Neuron (in vitro differentiated cells): Measurements from ENCODE around the gene IL17RB.

Source experiments
- H2AFZ ChIP-seq: one replicate; pipeline ENCODE4 v1.6.1; 2013; ENCODE audit warnings: low read depth, mild to moderate bottlenecking, inconsistent platforms, low read length, moderate library complexity
- H3K27me3 ChIP-seq: one replicate; pipeline ENCODE4 v1.6.1; 2013; ENCODE audit warnings: low read length; ENCODE audit not compliant: insufficient read depth
- H3K36me3 ChIP-seq: one replicate; pipeline ENCODE4 v1.6.1; 2013; ENCODE audit warnings: low read length; ENCODE audit not compliant: insufficient read depth
- H3K4me1 ChIP-seq: one replicate; pipeline ENCODE4 v1.6.1; 2013; ENCODE audit warnings: low read length; ENCODE audit not compliant: insufficient read depth
- H3K4me3 ChIP-seq: 2 replicates; pipeline ENCODE4 v1.5.1; 2013; ENCODE audit warnings: mild to moderate bottlenecking, low read length, moderate library complexity
- H3K9me3 ChIP-seq: one replicate; pipeline ENCODE4 v1.6.1; 2013; ENCODE audit warnings: low read length

IL17RB gene, protein sequence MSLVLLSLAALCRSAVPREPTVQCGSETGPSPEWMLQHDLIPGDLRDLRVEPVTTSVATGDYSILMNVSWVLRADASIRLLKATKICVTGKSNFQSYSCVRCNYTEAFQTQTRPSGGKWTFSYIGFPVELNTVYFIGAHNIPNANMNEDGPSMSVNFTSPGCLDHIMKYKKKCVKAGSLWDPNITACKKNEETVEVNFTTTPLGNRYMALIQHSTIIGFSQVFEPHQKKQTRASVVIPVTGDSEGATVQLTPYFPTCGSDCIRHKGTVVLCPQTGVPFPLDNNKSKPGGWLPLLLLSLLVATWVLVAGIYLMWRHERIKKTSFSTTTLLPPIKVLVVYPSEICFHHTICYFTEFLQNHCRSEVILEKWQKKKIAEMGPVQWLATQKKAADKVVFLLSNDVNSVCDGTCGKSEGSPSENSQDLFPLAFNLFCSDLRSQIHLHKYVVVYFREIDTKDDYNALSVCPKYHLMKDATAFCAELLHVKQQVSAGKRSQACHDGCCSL

DNA sequence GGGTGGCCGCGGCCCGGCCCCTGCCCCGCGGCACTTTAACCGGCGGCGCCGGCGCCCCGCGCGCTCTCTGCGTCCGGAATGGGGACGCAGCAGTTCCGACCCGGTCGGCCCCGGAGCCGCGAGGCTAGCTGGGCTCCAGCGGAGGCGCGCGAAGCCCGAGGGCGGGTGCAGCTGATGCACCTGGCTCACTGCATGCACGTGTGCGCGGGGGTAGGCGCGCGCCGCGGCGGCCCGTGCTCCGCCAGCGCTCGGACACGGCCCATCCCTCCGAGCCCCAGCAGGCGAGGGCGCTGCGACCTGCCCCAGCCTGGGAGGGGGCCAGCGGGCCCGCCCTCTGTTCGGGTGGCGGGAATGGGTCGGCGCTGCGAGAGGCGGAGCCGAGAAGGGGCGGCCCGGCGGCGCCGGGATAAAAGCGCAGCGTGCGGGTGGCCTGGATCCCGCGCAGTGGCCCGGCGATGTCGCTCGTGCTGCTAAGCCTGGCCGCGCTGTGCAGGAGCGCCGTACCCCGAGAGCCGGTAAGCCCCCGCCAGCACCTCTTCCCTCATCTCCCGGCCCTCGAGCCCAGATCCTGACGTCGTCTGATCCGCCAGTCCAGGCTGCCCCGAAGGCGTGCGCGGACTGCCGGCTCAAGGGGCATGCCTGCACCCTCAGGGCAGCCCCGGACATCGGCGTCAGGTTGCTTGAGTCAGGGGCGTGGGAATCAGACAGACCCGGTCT is at the start of gene IL17RB, which contains the start of gene CHDH:
Gene IL17RB (plus strand): TSS at position 435 of the 717 bp plus-strand sequence. CDS start 21 bp downstream, at position 456.
Gene CHDH (minus strand): TSS at position 286 of the 717 bp plus-strand sequence. CDS start 22,411 bp downstream, outside the sequence.
- Histone ChIP-seq H3K9me3 (no peaks in the 10 kb centered on the region), H3K4me1 (peaks cover 5% of the 10 kb centered on the region), H3K4me3 (peak within 1 kb of the TSS; percentile 61), H3K36me3 (no peaks in the 10 kb centered on the region), H2AFZ (peak within 1 kb of the TSS; percentile 97), H3K27me3 (peaks cover 2% of the 10 kb centered on the region)

DNA sequence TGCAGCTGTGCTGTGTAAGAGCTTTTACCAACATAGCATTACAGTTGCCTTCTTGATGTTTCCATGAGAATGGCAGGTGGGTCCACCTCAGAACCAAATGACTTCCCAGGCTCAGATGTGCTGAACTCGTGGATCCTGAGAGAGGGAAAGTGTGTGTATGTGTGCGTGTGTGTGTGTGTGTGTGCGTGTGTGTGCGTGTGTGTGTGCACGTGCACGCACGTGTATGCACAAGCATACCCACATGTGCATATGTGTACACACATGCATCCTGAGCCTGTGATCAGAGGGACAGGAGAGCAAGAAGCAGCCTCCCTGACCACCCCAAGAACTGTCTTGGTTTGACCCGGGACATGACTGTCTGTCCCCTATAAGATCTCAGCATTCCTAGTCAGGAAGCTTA is 48.2 kb upstream of the IL17RB start:
- H3K9me3 ChIP-seq = no peaks in the 10 kb centered on the region
- no peak overlapping the region for H2AFZ ChIP-seq
- no peaks in the 10 kb centered on the region for H3K36me3 ChIP-seq
- no peak overlapping the region for H3K4me3 ChIP-seq
- H3K4me1 ChIP-seq = peaks cover 20% of the 10 kb centered on the region
- no peaks in the 10 kb centered on the region for H3K27me3 ChIP-seq

DNA sequence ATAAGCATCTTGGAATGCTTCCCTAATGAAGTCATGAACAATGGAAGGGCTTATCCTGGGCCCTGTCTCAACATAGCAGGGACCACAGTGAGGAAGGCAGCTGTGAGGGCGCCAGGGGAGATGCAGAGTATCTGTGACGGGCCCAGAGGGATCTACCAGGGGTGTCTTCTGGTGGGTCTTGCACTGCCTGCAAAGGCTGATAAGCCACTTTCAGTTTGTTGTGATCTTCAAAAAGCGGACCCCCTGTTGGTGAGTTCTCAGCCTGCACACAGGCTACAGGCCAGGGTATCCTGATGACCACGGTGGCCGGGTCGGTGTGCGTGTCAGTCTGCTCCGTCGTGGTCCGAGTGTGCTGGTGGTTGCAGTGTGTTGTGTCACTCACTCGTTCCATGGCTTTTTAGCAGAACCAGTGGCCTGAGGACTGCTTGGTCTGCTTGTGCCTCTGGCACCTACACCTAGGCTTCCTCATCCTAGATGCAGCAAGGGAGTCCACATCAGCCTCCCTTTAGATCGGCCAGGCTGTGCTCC is 47.0 kb upstream of the IL17RB start:
- H3K4me1 ChIP-seq = peaks cover 17% of the 10 kb centered on the region
- H3K9me3 ChIP-seq = no peaks in the 10 kb centered on the region
- H3K27me3 ChIP-seq = no peaks in the 10 kb centered on the region
- H2AFZ ChIP-seq = no peak overlapping the region
- no peak overlapping the region for H3K4me3 ChIP-seq
- no peaks in the 10 kb centered on the region for H3K36me3 ChIP-seq

DNA sequence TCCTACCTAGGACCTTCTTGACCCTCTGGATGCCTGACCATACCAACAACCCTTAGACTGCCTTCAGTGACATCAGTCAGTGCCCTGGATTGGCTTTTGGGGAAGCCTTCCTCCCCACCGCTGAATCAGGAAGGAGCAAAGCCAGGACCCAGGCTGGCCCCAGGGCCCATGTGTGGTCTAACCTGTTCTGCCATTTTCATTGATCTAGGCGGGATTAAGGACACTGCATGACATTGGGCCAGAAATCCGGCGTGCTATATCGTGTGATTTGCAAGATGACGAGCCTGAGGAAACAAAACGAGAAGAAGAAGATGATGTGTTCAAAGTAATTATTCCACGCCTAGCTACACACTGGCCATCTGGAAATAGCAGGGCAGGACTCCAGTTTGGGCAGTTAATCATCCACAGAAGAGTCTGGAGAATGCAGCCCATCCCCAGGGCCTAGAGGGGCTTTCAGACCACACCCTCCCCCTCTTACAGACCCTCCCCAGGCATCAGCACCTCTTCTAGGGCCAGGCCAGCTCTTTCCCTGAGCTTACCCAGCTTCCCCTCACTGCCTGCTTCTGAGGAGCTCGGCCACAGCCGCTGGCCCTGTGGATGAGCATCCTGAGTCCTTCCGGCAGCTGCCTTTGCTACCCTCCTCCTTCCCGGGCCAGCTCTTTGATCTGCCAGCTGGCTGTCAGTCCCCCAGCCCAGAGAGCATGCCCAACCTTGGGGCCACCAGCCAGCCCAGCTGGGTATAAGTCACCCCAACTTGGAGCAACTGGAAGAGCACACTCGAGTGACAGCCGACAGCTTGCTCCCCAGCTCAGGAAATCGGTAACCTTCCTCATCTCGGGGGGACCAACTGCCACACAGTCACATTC is 46.1 kb upstream of the IL17RB start:
- H2AFZ ChIP-seq = no peak overlapping the region
- H3K36me3 ChIP-seq = no peaks in the 10 kb centered on the region
- no peaks in the 10 kb centered on the region for H3K9me3 ChIP-seq
- no peak overlapping the region for H3K4me3 ChIP-seq
- H3K27me3 ChIP-seq = no peaks in the 10 kb centered on the region
- peaks cover 15% of the 10 kb centered on the region for H3K4me1 ChIP-seq

DNA sequence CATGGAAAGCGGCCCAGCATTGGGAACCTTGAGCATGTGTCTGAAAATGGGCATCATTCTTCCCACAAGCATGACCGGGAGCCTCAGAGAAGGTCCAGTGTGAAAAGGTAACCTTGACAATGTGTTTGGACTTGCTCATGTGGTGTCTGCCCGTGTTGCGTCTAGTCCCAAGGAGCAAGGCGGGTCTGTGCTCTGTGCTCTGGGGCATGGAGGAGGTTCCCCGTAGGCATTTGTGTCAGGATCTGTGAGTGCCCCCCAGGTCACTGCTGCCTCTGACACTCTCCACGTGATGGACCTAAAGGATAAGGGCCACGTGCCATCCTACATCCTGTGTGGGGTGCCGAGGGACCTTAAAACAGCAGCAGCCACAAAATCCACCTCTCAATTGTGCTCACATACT is 45.0 kb upstream of the IL17RB start:
- H2AFZ ChIP-seq = no peak overlapping the region
- H3K36me3 ChIP-seq = no peaks in the 10 kb centered on the region
- no peak overlapping the region for H3K4me3 ChIP-seq
- H3K9me3 ChIP-seq = no peaks in the 10 kb centered on the region
- H3K27me3 ChIP-seq = no peaks in the 10 kb centered on the region
- peaks cover 9% of the 10 kb centered on the region for H3K4me1 ChIP-seq

DNA sequence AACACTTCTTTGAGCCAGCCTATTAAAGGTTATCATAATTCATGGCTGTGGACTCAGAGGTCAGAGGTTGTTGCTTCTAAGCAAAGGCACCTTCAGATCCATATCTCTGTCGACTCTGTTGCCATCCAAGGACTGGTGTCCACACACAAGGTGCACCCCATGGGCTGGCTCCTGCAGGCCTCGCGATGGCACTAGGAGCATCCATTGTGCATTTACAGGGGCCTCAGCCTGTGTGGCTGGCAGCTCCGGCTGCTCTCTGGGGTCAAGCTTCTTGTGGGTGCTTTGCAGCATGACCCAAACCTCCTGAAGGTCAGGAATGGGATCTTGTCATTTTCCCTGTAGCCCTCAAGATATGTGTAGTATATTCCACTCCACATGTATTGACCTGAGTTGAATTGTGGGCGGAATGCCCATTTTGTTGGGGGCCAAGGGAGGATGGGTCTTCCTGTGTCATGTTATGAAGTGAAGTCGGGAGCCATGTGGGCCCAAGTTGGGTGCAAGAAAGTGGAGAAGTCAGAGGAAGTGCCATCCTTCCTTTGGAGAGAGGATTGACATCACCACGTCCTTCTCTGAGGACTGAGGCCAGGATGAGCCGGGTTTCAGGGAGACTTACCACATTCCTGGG is 44.0 kb upstream of the IL17RB start:
- Histone ChIP-seq H3K4me1 (peaks cover 8% of the 10 kb centered on the region), H3K27me3 (no peaks in the 10 kb centered on the region), H3K9me3 (no peaks in the 10 kb centered on the region), H3K36me3 (no peaks in the 10 kb centered on the region), H3K4me3 (no peak overlapping the region), H2AFZ (no peak overlapping the region)

DNA sequence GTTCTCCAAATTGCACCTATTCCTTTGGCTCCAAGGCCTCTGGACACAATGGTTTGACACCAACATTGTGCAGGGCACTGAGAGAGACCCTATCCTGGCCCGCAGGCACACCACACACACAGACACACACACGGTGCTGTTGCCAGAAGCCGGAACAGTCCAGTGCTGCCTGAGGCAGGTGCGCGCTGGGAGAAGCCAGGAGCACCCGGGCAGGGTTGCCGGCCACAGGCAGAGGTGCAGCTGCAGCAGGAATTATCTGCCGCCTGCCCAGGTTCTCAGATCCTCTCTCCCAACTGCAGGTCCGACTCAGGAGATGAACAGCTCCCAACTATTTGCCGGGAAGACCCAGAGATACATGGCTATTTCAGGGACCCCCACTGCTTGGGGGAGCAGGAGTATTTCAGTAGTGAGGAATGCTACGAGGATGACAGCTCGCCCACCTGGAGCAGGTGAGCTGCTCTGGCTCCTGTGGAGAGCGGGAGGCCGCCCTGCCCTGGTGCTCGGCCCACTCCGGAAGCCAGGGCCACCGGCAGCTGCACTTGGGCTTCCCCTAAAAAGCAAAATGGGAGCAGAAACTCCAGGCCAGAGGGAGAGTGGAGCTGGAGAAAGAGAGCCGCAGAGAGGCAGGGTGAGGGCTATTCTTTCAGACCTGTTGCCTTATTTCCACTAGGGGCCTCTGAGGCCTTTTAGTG is 43.1 kb upstream of the IL17RB start:
- Histone ChIP-seq H2AFZ (no peak overlapping the region), H3K36me3 (no peaks in the 10 kb centered on the region), H3K4me1 (peaks cover 8% of the 10 kb centered on the region), H3K4me3 (no peak overlapping the region), H3K9me3 (no peaks in the 10 kb centered on the region), H3K27me3 (no peaks in the 10 kb centered on the region)

DNA sequence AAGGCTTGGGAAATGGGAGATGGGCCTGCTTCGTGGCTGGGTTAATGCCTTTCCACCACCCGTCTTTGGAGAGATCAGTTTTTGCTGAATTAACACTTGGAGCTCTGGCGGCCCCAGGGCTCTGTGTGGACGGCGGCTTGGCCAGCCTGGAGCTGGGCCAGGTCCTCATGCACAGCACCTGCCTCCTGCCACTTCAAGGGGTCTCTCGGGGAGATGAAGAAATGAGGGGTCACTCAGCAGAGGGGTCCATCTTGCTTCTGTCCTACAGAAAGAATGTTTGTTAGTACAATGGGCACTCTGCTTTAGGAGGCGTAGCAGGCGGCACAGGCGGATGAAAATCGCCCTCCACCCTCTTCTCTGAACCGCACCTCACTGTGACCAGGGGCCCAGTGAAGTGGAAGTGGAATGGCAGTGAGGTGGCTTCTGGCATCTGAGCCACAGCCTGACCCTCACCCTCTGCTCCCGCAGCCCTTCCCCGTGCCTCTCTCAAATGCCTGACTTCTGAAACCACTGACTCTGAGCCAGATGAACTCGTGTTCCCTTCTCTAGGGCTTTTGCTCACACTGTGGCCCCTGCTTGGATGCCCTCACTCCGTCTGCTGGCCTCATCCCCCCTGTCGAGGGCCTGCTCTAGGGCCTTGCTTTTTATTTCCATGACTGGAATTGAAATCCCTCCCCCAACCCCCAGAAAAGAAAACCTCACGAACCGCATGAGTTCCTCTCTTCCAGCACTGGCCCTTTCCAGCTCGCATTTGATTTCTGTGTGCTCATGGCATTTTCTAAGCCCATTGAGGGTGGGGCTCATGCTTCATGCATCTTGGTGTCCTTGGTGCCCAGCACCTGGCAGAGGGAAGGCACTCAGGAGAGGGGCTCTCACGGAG is 42.3 kb upstream of the IL17RB start:
- no peaks in the 10 kb centered on the region for H3K27me3 ChIP-seq
- peaks cover 8% of the 10 kb centered on the region for H3K4me1 ChIP-seq
- no peaks in the 10 kb centered on the region for H3K36me3 ChIP-seq
- H3K9me3 ChIP-seq = no peaks in the 10 kb centered on the region
- H2AFZ ChIP-seq = no peak overlapping the region
- no peak overlapping the region for H3K4me3 ChIP-seq

DNA sequence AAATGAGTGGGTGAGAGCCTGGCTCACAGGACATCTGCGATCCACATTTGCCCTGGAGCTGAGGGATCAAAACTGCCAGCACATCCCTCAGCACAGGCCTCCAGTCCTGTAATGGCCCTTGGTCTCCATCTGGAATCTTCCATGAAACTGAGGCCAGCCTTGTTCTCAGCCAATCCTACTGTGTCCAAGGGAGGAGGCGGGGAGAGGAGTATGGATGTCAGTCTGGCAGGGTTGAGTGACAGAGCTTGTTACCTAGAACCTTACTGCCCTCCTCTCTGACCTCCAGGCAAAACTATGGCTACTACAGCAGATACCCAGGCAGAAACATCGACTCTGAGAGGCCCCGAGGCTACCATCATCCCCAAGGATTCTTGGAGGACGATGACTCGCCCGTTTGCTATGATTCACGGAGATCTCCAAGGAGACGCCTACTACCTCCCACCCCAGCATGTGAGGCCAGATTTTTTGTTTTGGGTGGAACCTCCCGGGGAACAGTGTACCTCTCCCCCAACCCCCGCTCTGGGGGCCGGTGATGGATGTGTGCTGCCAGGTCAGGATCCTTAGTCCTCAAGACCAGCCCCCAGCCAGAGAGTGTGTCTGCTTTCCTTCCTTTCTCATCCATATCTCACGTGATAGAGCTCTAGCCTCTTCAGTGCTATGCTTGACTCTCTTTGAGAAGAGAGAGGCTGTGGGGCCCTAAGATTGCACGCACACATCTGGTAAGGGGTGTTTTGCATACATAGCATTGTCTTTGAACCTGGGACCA is 41.5 kb upstream of the IL17RB start:
- peaks cover 8% of the 10 kb centered on the region for H3K4me1 ChIP-seq
- no peaks in the 10 kb centered on the region for H3K9me3 ChIP-seq
- no peak overlapping the region for H2AFZ ChIP-seq
- no peaks in the 10 kb centered on the region for H3K36me3 ChIP-seq
- H3K4me3 ChIP-seq = no peak overlapping the region
- H3K27me3 ChIP-seq = no peaks in the 10 kb centered on the region

DNA sequence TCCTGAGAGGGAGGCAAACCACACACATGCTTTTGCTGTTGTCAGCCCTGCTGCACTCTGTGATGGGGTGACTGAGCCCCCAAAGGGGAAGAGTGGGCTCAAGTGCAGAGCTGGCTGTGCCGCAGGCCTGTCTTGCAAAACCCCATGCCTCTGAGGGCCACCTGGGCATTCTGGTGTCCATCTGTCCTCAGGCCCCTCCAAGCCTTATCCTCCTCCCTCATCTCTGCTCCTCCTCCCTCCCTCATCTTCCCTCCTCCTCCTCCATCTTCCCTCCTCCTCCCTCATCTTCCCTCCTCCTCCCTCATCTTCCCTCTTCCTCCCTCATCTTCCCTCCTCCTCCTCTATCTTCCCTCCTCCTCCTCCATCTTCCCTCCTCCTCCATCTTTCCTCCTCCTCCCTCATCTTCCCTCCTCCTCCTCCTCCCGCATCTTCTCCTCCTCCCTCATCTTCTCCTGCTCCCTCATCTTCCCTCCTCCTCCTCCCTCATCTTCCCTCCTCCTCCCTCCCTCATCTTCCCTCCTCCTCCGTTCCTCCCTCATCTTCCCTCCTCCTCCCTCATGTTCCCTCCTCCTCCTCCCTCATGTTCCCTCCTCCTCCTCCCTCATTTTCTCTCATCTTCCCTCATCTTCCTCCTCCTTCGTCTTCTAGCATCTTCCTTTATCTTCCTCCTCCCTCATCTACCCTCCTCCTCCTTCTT is 40.8 kb upstream of the IL17RB start:
- H3K4me1 ChIP-seq = peaks cover 8% of the 10 kb centered on the region
- no peaks in the 10 kb centered on the region for H3K9me3 ChIP-seq
- H3K27me3 ChIP-seq = no peaks in the 10 kb centered on the region
- no peaks in the 10 kb centered on the region for H3K36me3 ChIP-seq
- H3K4me3 ChIP-seq = no peak overlapping the region
- H2AFZ ChIP-seq = no peak overlapping the region
